GM21526 (cell line): ENCODE results near the gene OR13A1.
"Not testable (repeated sequence)": the region's sequence is repeated elsewhere in the genome, so short reads cannot be mapped to it uniquely, and the experiment has no call there.

Experiments
- ATAC-seq: cut with Tn5 transposase; IDR thresholded peaks from one replicate; pipeline ENCODE4 v1.9.1; 2021; ENCODE audit warnings: moderate library complexity; ENCODE audit not compliant: unreplicated experiment, low FRiP score

OR13A1 gene

GRCh38 chr10:45315508-45315907, at the start of gene OR13A1:
Gene OR13A1, minus strand, starts transcription at chr10:45315608. Its CDS starts 11,186 bp downstream, at chr10:45304422.
- ATAC-seq = no peak

GRCh38 chr10:45361983-45362799, 46.8 kb upstream of the OR13A1 start:
- not testable (repeated sequence) for ATAC-seq

DNA sequence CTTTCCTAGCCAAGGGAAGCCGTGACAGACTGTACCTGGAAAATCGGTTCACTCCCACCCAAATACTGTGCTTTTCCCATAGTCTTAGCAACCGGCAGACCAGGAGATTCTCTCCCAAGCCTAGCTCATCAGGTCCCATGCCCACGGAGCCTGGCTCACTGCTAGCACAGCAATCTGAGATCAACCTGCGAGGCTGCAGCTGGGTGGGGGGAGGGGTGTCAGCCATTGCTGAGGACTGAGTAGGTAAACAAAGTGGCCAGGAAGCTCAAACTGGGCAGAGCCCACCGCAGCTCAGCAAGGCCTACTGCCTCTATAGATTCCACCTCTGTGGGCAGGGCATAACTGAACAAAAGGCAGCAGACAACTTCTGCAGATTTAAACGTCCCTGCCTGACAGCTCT, 43.6 kb upstream of the OR13A1 start:
- ATAC-seq = not testable (repeated sequence)

DNA sequence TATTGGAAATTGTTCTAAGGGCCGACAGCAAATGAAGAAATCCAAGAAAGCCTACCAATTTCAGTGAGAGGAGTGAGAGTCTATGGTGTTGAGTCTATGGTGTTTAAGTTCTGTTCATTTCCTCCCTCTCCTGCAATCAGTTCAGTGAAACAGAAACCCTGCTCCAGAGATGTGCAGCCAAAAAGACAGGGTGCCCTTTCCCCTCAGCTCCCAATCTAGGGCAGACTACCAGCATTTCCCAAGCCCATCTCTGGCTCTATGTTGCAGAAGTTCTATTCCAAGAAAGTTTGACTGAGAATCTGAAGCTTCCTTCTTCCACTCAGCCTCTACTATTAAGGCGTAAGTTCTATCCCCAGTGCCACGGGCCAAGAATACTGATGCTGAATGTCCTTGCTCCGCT, 40.1 kb upstream of the OR13A1 start:
- no peak for ATAC-seq

GRCh38 chr10:45354261-45354660, 38.9 kb upstream of the OR13A1 start:
- ATAC-seq = no peak

DNA sequence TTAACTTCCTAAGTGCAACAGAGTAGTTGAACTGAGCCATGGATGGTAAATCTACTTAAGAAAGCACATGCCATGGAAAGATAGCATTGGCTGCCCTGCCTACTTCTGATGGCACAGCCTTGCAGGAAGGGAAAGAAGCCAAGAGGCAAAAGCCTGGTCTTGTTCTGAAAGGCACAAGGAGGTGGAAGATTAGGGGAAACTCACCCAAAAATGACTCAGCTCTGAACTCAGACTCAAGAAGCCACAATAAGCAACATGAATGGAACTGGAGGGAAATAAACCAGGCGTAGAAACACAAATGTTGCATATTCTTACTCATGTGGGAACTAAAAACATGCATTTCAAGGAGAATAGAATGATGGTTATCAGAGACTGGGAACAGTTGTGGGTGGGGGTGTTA, 37.8 kb upstream of the OR13A1 start:
- ATAC-seq = no peak

- not testable (repeated sequence) for ATAC-seq
Observed at GRCh38 chr10:45348196-45348765, 32.9 kb upstream of the OR13A1 start.

DNA sequence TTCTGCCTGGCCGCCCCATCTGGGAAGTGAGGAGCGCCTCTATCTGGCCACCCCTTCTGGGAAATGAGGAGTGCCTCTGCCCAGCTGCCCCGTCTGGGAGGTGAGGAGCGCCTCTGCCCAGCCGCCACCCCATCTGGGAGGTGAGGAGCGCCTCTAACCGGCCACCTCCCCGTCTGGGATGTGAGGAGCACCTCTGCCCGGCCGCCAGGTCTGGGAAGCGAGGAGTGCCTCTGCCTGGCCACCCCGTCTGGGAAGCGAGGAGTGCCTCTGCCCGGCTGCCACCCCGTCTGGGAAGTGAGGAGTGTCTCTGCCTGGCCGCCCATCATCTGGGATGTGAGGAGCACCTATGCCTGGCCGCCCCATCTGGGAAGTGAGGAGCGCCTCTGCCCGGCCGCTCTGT, 32.1 kb upstream of the OR13A1 start:
- not testable (repeated sequence) for ATAC-seq

- not testable (repeated sequence) for ATAC-seq
Observed at GRCh38 chr10:45346652-45347335, 31.4 kb upstream of the OR13A1 start.

DNA sequence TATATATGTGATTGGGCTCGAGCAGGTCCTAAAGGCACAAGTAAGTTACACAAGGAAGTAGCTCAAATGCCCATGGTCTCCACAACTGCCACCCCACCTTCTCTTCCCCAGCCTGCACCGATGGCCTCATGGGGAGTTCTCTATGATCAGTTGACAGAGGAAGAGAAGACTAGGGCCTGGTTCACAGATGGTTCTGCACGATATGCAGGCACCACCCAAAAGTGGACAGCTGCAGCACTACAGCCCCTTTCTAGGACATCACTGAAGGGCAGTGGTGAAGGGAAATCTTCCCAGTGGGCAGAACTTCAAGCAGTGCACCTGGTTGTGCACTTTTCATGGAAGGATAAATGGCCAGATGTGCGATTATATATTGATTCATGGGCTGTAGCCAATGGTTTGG, 25.0 kb upstream of the OR13A1 start:
- ATAC-seq = not testable (repeated sequence)

GRCh38 chr10:45339894-45340293, 24.5 kb upstream of the OR13A1 start:
- ATAC-seq = no peak

GRCh38 chr10:45331824-45332223, 16.4 kb upstream of the OR13A1 start:
- ATAC-seq = not testable (repeated sequence)

DNA sequence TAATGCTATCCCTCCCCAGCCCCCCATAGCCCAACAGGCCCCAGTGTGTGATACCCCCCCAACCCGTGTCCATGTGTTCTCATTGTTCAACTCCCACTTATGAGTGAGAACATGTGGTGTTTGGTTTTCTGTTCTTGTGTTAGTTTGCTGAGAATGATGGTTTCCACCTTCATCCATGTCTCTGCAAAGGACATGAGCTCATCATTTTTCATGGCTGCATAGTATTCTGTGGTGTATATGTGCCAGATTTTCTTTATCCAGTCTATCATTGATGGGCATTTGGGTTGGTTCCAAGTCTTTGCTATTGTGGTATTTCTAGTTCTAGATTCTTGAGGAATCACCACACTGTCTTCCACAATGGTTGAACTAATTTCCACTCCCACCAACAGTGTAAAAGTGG, 11.5 kb upstream of the OR13A1 start:
- ATAC-seq = not testable (repeated sequence)

GRCh38 chr10:45325116-45325515, 9.7 kb upstream of the OR13A1 start:
- ATAC-seq = no peak

GRCh38 chr10:45319702-45320101, 4.3 kb upstream of the OR13A1 start:
- no peak for ATAC-seq

- ATAC-seq = no peak
Observed at GRCh38 chr10:45313264-45313873, 2.0 kb downstream of the OR13A1 start.

GRCh38 chr10:45308707-45309106, 6.7 kb downstream of the OR13A1 start:
- ATAC-seq = no peak

DNA sequence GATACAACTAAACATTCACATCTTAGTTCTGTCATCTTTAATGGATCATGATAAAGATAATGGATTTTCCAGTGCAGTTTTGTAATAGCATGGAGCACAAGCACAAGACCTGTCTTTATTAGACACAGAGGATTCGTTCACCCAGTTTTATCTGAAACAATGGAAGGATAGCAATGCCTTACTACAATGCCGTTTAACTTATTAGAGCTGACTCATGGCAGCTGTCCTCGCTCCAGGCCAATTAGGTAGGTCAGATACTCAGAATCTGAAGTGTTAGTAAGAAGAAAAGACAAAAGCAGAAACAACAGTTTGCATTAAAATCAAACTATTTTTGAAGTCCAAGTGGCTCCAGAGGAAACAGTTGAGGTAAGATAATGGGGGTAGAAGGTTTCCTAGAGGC, 12.8 kb downstream of the OR13A1 start:
- ATAC-seq = no peak

- ATAC-seq = not testable (repeated sequence)
Observed at GRCh38 chr10:45298341-45298955, 17.0 kb downstream of the OR13A1 start.

- ATAC-seq = no peak
Observed at GRCh38 chr10:45294681-45295080, 20.7 kb downstream of the OR13A1 start.

DNA sequence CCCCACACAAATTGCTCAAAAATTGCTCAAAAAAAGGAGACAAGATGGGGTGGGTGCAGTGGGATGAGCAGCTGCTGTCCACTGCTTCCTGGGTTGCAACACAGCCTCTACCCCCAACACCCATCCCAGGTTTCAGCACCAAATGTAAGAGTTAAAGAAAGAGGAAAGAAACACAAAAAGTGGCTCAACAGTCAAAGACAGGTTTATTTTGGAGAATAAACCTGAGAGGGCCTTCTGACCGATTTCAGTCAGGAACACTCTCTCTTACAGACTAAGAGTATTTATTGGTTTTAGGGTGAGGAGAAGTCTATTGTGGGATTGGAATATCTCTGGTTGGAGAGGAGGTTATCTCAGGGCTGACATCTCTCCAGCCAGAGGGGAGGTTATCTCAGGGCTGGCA, 28.4 kb downstream of the OR13A1 start:
- no peak for ATAC-seq
